ENCODE measurements around the gene S1PR4. TPM values are rescaled to one million over a fixed set of nuclear protein-coding genes. Genes with fewer than 3 reads are reported as not detected.

S1PR4 gene
- total RNA-seq, 2 donors from 2014 or later = not detected

DNA sequence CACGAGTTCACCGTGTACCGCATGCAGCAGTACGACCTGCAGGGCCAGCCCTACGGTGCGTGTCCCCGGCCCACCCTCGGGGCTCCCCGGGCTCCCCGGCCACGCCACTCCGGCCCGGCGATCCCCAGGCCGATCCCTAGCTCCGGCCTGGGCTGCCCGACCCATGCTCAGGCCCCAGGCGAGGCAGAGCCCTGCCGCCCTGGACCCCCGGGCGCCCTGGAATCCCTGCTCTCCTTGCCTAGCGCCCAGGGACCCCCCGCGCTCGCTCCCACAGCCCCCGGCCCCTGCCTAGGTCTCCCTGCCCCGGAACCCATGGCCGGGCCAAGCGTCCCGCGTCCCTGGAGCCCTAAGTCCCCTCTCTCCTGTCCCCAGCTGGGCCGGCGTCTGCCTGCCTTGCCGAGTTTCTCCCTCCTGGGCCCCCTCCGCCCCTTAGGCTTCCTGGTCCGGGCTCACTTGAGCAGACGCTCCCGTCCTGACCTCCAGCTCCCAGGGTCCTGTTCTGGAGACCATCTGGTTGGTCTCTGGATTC, 7.7 kb downstream of the S1PR4 start:
- Mint-ChIP-seq H3K27ac (peak overlapping the region; percentile 86), H3K9me3 (no peaks in the 10 kb centered on the region), H3K36me3 (ENCODE audit: low read depth) (peaks cover 11% of the 10 kb centered on the region), H3K4me1 (peaks cover 7% of the 10 kb centered on the region), H3K27me3 (ENCODE audit: insufficient read depth) (no peaks in the 10 kb centered on the region), H3K4me3 (peak overlapping the region; percentile 95)
- Histone ChIP-seq H3K4me1 (ENCODE audit: control insufficient read depth, insufficient read depth, low read length) (no peaks in the 10 kb centered on the region), H3K4me3 (ENCODE audit: low read length) (peak overlapping the region; percentile 98), H3K27ac (ENCODE audit: low read depth, low read length) (no peak overlapping the region), H3K36me3 (ENCODE audit: control insufficient read depth, insufficient read depth, low read length) (peaks cover 10% of the 10 kb centered on the region), H3K9ac (ENCODE audit: extremely low read depth, low read length, poor library complexity, severe bottlenecking) (peak overlapping the region; percentile 78), H3K27me3 (ENCODE audit: control insufficient read depth, insufficient read depth, low read length, poor library complexity, severe bottlenecking) (no peaks in the 10 kb centered on the region), H3K9me3 (ENCODE audit: control insufficient read depth, low read length) (no peaks in the 10 kb centered on the region)
- TF ChIP-seq, protein P1, sequence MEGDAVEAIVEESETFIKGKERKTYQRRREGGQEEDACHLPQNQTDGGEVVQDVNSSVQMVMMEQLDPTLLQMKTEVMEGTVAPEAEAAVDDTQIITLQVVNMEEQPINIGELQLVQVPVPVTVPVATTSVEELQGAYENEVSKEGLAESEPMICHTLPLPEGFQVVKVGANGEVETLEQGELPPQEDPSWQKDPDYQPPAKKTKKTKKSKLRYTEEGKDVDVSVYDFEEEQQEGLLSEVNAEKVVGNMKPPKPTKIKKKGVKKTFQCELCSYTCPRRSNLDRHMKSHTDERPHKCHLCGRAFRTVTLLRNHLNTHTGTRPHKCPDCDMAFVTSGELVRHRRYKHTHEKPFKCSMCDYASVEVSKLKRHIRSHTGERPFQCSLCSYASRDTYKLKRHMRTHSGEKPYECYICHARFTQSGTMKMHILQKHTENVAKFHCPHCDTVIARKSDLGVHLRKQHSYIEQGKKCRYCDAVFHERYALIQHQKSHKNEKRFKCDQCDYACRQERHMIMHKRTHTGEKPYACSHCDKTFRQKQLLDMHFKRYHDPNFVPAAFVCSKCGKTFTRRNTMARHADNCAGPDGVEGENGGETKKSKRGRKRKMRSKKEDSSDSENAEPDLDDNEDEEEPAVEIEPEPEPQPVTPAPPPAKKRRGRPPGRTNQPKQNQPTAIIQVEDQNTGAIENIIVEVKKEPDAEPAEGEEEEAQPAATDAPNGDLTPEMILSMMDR (conservative IDR thresholded peaks at IDR 0.05) = no peak
- 0% methylated on average over 18 to 38 of the region's 38 CpGs for WGBS, 2 experiments (ENCODE audit: insufficient coverage in 1 of 2, insufficient read length in 1 of 2)
- DNase-seq = peak; percentile 66

DNA sequence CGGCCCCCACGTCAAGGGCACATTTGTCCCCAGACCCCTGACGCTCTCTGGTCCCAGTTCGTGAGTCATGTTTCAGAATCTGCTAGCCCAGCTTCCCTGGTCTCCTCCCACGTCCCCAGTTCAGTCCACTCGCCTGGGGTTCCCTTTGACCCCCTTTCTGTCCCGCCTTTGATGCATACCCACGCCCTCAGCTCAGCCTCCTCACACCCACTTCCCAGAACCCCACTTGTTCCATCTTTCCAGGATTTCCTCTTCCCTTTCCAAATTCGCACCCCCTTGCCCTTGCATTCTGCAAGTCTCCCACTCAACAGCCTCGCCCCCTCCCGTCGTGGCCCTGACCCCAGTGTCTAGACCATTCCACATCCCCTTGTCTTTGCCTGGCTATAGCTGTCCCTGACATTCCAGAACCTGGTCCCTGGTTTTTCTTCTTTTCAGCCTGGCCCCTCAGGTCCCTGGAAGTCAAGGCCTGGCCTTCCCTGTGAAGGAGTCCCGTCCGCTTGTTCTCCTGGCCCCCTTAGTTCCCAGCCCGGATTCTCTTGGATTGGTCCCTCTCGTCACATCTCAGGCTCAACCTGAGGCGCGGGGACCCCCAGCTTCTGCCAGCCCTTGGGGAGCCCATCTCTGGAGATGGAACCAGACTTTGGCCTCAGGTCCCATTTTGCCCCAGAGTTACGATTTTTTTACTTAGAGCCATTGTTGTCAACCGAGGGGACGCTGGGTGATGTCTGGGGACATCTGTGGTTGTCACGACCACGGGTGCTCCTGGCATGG, 8.5 kb downstream of the S1PR4 start:
- Histone ChIP-seq H3K4me1 (ENCODE audit: control insufficient read depth, insufficient read depth, low read length) (no peaks in the 10 kb centered on the region), H3K36me3 (ENCODE audit: control insufficient read depth, insufficient read depth, low read length) (peaks cover 10% of the 10 kb centered on the region), H3K4me3 (ENCODE audit: low read length) (peak overlapping the region; percentile 98), H3K9ac (ENCODE audit: extremely low read depth, low read length, poor library complexity, severe bottlenecking) (peak overlapping the region; percentile 78), H3K9me3 (ENCODE audit: control insufficient read depth, low read length) (no peaks in the 10 kb centered on the region), H3K27me3 (ENCODE audit: control insufficient read depth, insufficient read depth, low read length, poor library complexity, severe bottlenecking) (no peaks in the 10 kb centered on the region), H3K27ac (ENCODE audit: low read depth, low read length) (no peak overlapping the region)
- DNase-seq = no peak
- peak overlapping the region; percentile 86 for H3K27ac Mint-ChIP-seq
- H3K27me3 Mint-ChIP-seq (ENCODE audit: insufficient read depth) = no peaks in the 10 kb centered on the region
- H3K36me3 Mint-ChIP-seq (ENCODE audit: low read depth) = peaks cover 11% of the 10 kb centered on the region
- peak overlapping the region; percentile 95 for H3K4me3 Mint-ChIP-seq
- TF ChIP-seq, protein P1 (conservative IDR thresholded peaks at IDR 0.05) = no peak
- H3K4me1 Mint-ChIP-seq = peaks cover 7% of the 10 kb centered on the region
- 70 to 78% methylated on average over 13 to 23 of the region's 23 CpGs for WGBS, 2 experiments (ENCODE audit: insufficient coverage in 1 of 2, insufficient read length in 1 of 2)
- no peaks in the 10 kb centered on the region for H3K9me3 Mint-ChIP-seq

DNA sequence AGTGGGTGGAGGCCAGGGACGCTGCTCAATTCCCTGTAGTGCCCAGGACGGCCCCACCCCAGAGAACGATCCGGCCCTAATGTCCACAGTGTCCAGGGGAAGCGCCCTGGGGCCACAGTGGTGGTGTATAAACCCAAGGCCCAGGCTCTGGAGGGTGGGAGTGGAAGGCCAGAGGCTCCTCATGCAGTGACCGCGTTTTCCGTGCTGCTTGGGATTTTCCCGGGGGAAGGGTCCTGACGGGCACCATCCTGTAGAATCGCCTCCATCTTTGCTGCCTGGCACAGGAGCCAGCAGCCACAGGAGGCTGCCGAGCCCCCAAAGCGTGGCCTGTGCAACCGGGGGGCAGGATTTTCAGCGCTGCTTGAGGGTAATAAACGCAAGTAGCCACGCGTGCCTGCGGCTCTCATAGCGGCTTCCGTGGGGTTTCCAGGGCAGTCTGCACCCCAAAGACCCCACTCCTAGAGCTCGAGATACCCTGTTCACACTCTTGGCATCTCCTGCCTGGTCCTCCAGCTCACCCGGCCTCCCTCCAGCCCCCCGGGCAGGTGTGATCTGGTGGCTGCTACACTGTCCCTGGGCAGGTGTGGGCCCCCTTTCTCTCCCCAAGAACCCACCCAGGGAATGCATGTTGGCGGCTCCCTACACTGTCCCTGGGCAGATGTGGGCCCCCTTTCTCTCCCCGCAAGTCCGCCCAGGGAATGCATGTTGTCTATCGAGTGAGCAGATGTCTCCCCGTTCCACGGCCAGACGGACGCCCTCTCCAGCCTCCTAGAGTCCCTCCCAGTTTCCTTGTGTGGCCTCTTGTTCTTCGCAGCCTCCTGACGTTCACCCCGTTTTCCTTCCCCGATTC, 9.3 kb downstream of the S1PR4 start:
- Histone ChIP-seq H3K9me3 (ENCODE audit: control insufficient read depth, low read length) (no peaks in the 10 kb centered on the region), H3K36me3 (ENCODE audit: control insufficient read depth, insufficient read depth, low read length) (peaks cover 10% of the 10 kb centered on the region), H3K27me3 (ENCODE audit: control insufficient read depth, insufficient read depth, low read length, poor library complexity, severe bottlenecking) (no peaks in the 10 kb centered on the region), H3K27ac (ENCODE audit: low read depth, low read length) (no peak overlapping the region), H3K9ac (ENCODE audit: extremely low read depth, low read length, poor library complexity, severe bottlenecking) (no peak overlapping the region), H3K4me3 (ENCODE audit: low read length) (peak overlapping the region; percentile 98), H3K4me1 (ENCODE audit: control insufficient read depth, insufficient read depth, low read length) (no peaks in the 10 kb centered on the region)
- peaks cover 7% of the 10 kb centered on the region for H3K4me1 Mint-ChIP-seq
- H3K9me3 Mint-ChIP-seq = no peaks in the 10 kb centered on the region
- peaks cover 11% of the 10 kb centered on the region for H3K36me3 Mint-ChIP-seq (ENCODE audit: low read depth)
- H3K27me3 Mint-ChIP-seq (ENCODE audit: insufficient read depth) = no peaks in the 10 kb centered on the region
- WGBS, 2 experiments (ENCODE audit: insufficient coverage in 1 of 2, insufficient read length in 1 of 2) = 89 to 94% methylated on average over 23 to 36 of the region's 36 CpGs
- no peak for DNase-seq
- TF ChIP-seq, protein P1 (conservative IDR thresholded peaks at IDR 0.05) = no peak
- H3K4me3 Mint-ChIP-seq = peak overlapping the region; percentile 95
- H3K27ac Mint-ChIP-seq = peak overlapping the region; percentile 64

All from endodermal cell (in vitro differentiated cells).